ENCODE results near the gene TBL3.

GRCh38 chr16:1938910-1939309 is 32.9 kb upstream of the TBL3 start:
- TF ChIP-seq CTCF (IDR thresholded peaks at IDR 0.05) (no peak), EP300 (IDR thresholded peaks at IDR 0.05) (no peak), POLR2A (IDR thresholded peaks at IDR 0.05) (no peak)

All from ovary (tissue), 3 donors.